ENCODE results near the gene GP9. TPM values are rescaled to one million over a fixed set of nuclear protein-coding genes. Genes with fewer than 3 reads are reported as not detected.
A peak's percentile ranks its signal among the peaks of the same experiment; 100 is the strongest.

The GP9 gene
- total RNA-seq, 1 donor from 2014 or later = not detected

GRCh38 chr3:129023909-129024308 is 36.7 kb upstream of the GP9 start:
- H3K4me3 Mint-ChIP-seq (ENCODE audit: low read depth) = no peak overlapping the region
- no peak for DNase-seq (ENCODE audit: low spot score, unreplicated experiment)
- H3K27me3 Mint-ChIP-seq = peaks cover 28% of the 10 kb centered on the region
- H3K9me3 Mint-ChIP-seq (ENCODE audit: low read depth) = no peaks in the 10 kb centered on the region
- H3K36me3 Mint-ChIP-seq (ENCODE audit: insufficient read depth) = no peaks in the 10 kb centered on the region
- no peak overlapping the region for H3K27ac Mint-ChIP-seq
- TF ChIP-seq, protein P1, sequence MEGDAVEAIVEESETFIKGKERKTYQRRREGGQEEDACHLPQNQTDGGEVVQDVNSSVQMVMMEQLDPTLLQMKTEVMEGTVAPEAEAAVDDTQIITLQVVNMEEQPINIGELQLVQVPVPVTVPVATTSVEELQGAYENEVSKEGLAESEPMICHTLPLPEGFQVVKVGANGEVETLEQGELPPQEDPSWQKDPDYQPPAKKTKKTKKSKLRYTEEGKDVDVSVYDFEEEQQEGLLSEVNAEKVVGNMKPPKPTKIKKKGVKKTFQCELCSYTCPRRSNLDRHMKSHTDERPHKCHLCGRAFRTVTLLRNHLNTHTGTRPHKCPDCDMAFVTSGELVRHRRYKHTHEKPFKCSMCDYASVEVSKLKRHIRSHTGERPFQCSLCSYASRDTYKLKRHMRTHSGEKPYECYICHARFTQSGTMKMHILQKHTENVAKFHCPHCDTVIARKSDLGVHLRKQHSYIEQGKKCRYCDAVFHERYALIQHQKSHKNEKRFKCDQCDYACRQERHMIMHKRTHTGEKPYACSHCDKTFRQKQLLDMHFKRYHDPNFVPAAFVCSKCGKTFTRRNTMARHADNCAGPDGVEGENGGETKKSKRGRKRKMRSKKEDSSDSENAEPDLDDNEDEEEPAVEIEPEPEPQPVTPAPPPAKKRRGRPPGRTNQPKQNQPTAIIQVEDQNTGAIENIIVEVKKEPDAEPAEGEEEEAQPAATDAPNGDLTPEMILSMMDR (IDR thresholded peaks at IDR 0.05; ENCODE audit: unreplicated experiment) = peak; percentile 24
- peaks cover 2% of the 10 kb centered on the region for H3K4me1 Mint-ChIP-seq (ENCODE audit: low read depth)

- H3K4me1 Mint-ChIP-seq (ENCODE audit: low read depth) = peaks cover 2% of the 10 kb centered on the region
- peaks cover 28% of the 10 kb centered on the region for H3K27me3 Mint-ChIP-seq
- DNase-seq (ENCODE audit: low spot score, unreplicated experiment) = no peak
- peak overlapping the region; percentile 10 for H3K27ac Mint-ChIP-seq
- H3K36me3 Mint-ChIP-seq (ENCODE audit: insufficient read depth) = no peaks in the 10 kb centered on the region
- H3K4me3 Mint-ChIP-seq (ENCODE audit: low read depth) = no peak overlapping the region
- no peaks in the 10 kb centered on the region for H3K9me3 Mint-ChIP-seq (ENCODE audit: low read depth)
- TF ChIP-seq, protein P1 (IDR thresholded peaks at IDR 0.05; ENCODE audit: unreplicated experiment) = no peak
Observed at GRCh38 chr3:129025108-129025507, 35.5 kb upstream of the GP9 start.

- Mint-ChIP-seq H3K9me3 (ENCODE audit: low read depth) (no peaks in the 10 kb centered on the region), H3K4me1 (ENCODE audit: low read depth) (peaks cover 2% of the 10 kb centered on the region), H3K4me3 (ENCODE audit: low read depth) (no peak overlapping the region), H3K27ac (no peak overlapping the region), H3K27me3 (peaks cover 28% of the 10 kb centered on the region), H3K36me3 (ENCODE audit: insufficient read depth) (no peaks in the 10 kb centered on the region)
- TF ChIP-seq, protein P1 (IDR thresholded peaks at IDR 0.05; ENCODE audit: unreplicated experiment) = no peak
- DNase-seq (ENCODE audit: low spot score, unreplicated experiment) = no peak
Observed at GRCh38 chr3:129025691-129026435, 34.7 kb upstream of the GP9 start.

DNA sequence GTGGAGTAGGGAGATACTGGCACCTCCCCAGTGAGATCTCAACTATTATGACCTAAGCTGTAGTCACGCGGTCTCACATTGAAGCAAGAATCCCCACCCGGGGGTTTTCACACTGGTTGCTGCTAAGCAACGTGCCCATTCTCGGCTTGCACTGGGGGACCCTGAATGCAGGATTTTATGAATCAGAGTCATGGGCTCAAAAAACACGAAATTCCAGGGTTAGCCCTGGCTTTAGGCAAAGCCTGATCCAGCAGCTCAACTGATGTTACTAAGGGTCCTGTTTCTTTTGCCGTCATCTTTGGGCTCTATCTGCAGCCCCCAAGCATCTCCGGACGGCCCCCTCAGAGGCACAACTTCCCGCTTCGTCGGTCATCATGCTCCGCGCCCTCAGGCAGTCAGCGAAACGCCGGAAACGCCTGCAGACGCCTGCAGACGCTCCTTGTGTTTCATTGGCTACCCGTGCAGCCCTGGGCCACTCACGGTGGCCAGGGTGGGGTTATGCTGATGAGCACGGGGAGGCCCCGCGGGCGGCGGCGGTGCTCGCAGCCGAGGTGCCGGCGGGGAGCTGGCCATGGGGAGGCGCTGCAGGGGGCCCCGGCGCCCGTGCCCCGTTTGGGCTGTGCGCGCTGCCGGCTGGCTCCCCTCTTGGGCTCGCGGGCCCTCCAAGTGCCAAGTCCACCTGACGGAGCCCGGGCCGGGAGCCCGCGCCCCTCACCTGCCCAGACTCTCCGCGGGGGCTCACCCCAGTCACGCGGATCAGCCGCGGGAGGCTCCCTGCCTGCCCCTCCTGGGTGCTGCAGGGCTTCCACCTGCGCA is 33.6 kb upstream of the GP9 start:
- peak; percentile 73 for DNase-seq (ENCODE audit: low spot score, unreplicated experiment)
- no peaks in the 10 kb centered on the region for H3K36me3 Mint-ChIP-seq (ENCODE audit: insufficient read depth)
- peaks cover 5% of the 10 kb centered on the region for H3K4me1 Mint-ChIP-seq (ENCODE audit: low read depth)
- TF ChIP-seq, protein P1 (IDR thresholded peaks at IDR 0.05; ENCODE audit: unreplicated experiment) = peak; percentile 76
- no peaks in the 10 kb centered on the region for H3K9me3 Mint-ChIP-seq (ENCODE audit: low read depth)
- H3K27me3 Mint-ChIP-seq = peaks cover 24% of the 10 kb centered on the region
- H3K27ac Mint-ChIP-seq = peak overlapping the region; percentile 76
- H3K4me3 Mint-ChIP-seq (ENCODE audit: low read depth) = peak overlapping the region; percentile 52

GRCh38 chr3:129027544-129027880 is 33.1 kb upstream of the GP9 start:
- H3K27me3 Mint-ChIP-seq = peaks cover 24% of the 10 kb centered on the region
- TF ChIP-seq, protein P1 (IDR thresholded peaks at IDR 0.05; ENCODE audit: unreplicated experiment) = no peak
- no peak overlapping the region for H3K4me3 Mint-ChIP-seq (ENCODE audit: low read depth)
- DNase-seq (ENCODE audit: low spot score, unreplicated experiment) = no peak
- no peaks in the 10 kb centered on the region for H3K9me3 Mint-ChIP-seq (ENCODE audit: low read depth)
- peaks cover 5% of the 10 kb centered on the region for H3K4me1 Mint-ChIP-seq (ENCODE audit: low read depth)
- H3K36me3 Mint-ChIP-seq (ENCODE audit: insufficient read depth) = no peaks in the 10 kb centered on the region
- no peak overlapping the region for H3K27ac Mint-ChIP-seq

All from progenitor cell of endocrine pancreas (in vitro differentiated cells).